Duodenal mucosa (tissue), 2 donors: ENCODE data around the gene CCDC9B.

Experiments used
- H3K27ac ChIP-seq: one replicate; pipeline ENCODE4 v1.7.0; 2013; ENCODE audit warnings: low read depth, low read length
- H3K27me3 ChIP-seq, 2 donors: one replicate each; pipeline ENCODE4 v1.7.0; 2013; ENCODE audit warnings: low read length in 2 of 2, control low read depth in 1 of 2; ENCODE audit not compliant: insufficient read depth in 2 of 2, control insufficient read depth in 1 of 2
- H3K36me3 ChIP-seq, 2 donors: one replicate each; pipeline ENCODE4 v1.7.0; 2013; ENCODE audit warnings: low read length in 2 of 2, control low read depth in 1 of 2; ENCODE audit not compliant: insufficient read depth in 2 of 2, control insufficient read depth in 1 of 2
- H3K4me1 ChIP-seq, 2 donors: one replicate each; pipeline ENCODE4 v1.7.0; 2013; ENCODE audit warnings: low read length in 2 of 2, control low read depth in 1 of 2; ENCODE audit not compliant: insufficient read depth in 2 of 2, control insufficient read depth in 1 of 2
- H3K4me3 ChIP-seq, 2 donors: one replicate each; pipeline ENCODE4 v1.7.0; 2013; ENCODE audit warnings: low read length in 2 of 2, low read depth in 1 of 2
- H3K9ac ChIP-seq, 2 donors: one replicate each; pipeline ENCODE4 v1.7.0; 2013; ENCODE audit warnings: low read length in 2 of 2, low read depth in 1 of 2
- H3K9me3 ChIP-seq, 2 donors: one replicate each; pipeline ENCODE4 v1.7.0; 2013; ENCODE audit warnings: low read length in 2 of 2, control low read depth in 1 of 2; ENCODE audit not compliant: control insufficient read depth in 1 of 2

CCDC9B gene

GRCh38 chr15:40285151-40285550 is 55.6 kb downstream of the CCDC9B start:
- no peak overlapping the region for H3K4me3 ChIP-seq

DNA sequence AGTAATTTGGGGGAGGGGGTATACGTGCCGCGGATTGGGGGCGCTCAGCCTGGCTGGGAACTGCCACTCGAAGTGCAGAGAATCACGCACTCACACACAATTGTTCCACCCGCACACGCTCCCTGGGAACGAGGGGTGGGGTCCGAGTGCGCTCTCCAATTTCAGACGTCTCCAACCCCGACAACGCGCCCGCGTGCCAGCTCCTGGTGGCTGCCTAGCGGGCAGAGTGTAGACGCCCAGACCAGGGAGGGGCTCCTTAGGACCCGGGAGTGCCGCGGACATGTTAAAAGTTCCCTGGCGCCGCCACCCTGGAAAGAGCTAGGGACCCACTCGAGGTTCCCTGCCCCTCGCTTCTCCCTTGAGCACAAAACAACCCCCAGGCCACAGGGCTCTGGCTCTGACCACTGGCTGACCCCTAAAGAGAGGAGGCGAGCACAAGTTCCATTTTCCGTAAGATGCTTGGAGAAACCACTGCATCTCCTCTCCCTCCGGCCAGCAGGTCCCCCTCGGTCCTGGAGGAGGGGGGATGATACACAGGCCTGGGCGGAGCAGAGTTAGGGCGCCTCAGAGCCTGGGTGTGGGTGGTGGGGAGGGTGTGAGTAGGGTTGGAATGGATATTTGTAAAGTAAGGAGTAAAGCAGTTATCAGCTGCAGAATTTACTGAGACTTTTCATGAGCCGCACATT is 57.0 kb downstream of the CCDC9B start:
- Histone ChIP-seq H3K4me3 (no peak overlapping the region), H3K4me1 (peaks cover 4 to 7% of the 10 kb centered on the region in 2 donors), H3K36me3 (no peaks in the 10 kb centered on the region), H3K9ac (no peak overlapping the region), H3K9me3 (no peaks in the 10 kb centered on the region), H3K27me3 (peaks cover 43 to 57% of the 10 kb centered on the region in 2 donors), H3K27ac (no peak overlapping the region)

More at GRCh38 chr15:40285151-40285550, 55.6 kb downstream of the CCDC9B start:
- H3K36me3 ChIP-seq: peaks cover 0 to 2% of the 10 kb centered on the region in 2 donors
- H3K9me3 ChIP-seq: no peaks in the 10 kb centered on the region
- H3K9ac ChIP-seq: no peak overlapping the region
- peaks cover 35 to 43% of the 10 kb centered on the region in 2 donors for H3K27me3 ChIP-seq
- no peak overlapping the region for H3K27ac ChIP-seq
- peaks cover 0 to 9% of the 10 kb centered on the region in 2 donors for H3K4me1 ChIP-seq

DNA sequence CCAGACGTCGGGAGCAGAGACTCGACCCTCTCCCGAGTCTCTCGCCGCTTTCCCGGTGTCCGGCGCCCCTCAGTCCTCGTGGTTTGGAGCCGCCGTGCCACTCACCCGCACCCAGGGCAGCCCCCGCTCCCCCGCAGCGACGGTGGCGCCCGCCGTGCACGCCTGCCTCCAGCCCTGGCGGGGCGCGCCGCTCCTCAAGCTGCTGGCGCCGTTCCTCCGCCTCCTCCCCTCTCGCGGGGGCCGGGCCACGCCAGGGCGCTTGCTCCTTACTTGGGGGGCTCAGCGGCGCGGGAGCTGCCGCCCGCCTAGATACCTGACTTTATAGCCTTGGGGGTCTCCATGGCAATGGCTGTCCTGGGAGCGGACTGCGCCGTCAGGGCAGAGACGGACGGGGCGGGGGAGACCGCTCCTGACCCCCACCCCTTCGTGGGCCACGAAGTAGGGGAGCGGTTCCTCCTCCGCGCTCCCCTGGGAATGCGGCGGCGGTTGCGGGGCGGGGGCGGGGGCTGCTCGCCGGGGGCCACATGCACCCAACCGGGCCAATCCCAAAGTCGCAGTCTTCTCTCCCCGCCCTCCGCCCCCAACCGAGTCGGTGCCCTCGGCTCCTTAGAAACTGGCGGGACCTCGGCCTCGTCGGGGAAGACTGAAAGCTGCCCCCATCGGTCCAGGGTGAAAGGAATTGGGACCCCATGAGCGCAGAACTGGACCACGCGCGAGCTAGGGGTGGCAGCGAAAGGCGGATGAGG is 57.7 kb downstream of the CCDC9B start, which contains the start of gene ANKRD63:
TSS of gene ANKRD63 (minus strand) at position 196 of the 746 bp plus-strand sequence. CDS start 478 bp downstream, outside the sequence.
- Histone ChIP-seq H3K9me3 (no peaks in the 10 kb centered on the region), H3K36me3 (no peaks in the 10 kb centered on the region), H3K9ac (no peak within 1 kb of the TSS), H3K27me3 (peaks cover 49 to 64% of the 10 kb centered on the region in 2 donors), H3K4me3 (peak within 1 kb of the TSS; percentile 50 to 65), H3K4me1 (peaks cover 4 to 10% of the 10 kb centered on the region in 2 donors), H3K27ac (no peak within 1 kb of the TSS)

DNA sequence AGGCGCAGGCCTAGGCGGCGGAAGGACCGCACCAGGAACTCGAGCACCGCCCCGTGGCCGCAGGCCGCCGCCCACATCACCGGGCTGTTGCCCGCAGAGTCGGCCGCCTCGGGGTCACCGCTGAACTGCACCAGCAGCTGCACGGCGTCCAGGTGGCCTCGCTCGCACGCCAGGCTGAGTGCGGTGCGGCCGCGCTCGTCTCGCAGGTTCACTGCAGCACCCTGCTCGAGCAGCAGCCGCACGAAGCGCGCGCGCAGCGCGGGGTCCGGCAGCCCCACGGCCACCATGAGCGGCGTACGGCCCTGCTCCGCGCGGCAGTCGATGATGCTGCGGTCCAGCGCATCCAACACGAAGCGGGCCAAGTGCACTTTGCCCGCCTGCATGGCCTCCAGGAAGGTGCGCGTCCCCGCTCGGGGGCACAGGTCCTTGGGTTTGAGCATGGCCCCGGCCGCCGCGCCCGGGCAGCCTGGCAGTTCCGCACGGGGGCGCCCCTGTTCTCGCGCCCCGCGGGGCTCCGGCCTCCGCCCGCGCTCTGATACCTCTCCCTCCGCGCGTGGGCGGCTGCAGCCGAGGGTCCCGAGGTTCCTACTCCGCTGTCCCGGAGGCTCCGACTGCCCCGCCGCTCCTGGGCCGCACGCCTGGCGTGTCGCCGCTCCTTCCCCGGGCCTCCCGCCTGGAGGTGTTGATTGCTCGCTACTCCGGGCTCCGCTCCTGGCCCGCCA is 58.4 kb downstream of the CCDC9B start:
- Histone ChIP-seq H3K36me3 (no peaks in the 10 kb centered on the region), H3K9me3 (no peaks in the 10 kb centered on the region), H3K4me3 (peak overlapping the region; percentile 50 to 65), H3K9ac (no peak overlapping the region), H3K27ac (no peak overlapping the region), H3K27me3 (peaks cover 53 to 65% of the 10 kb centered on the region in 2 donors), H3K4me1 (peaks cover 4 to 11% of the 10 kb centered on the region in 2 donors)

DNA sequence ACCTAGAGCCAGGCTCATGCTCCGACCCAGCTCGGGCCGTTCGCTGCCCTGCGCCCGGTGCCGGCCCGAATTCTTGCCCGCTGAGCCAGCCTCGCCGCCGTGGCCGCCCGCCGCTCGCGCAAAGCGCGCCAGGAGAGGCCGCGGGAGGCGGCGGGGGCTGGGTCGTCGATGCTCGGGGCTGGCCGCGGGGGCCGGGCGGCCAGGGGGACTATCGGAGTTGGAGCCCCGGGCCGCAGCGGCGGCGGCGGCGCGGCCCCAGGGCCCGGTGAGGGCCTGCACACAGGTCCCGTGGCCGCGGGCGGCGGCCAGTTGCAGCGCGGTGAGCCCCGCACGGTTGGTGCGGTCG is 59.0 kb downstream of the CCDC9B start:
- no peaks in the 10 kb centered on the region for H3K9me3 ChIP-seq
- no peaks in the 10 kb centered on the region for H3K36me3 ChIP-seq
- H3K27ac ChIP-seq: no peak overlapping the region
- no peak overlapping the region for H3K9ac ChIP-seq
- peaks cover 4 to 11% of the 10 kb centered on the region in 2 donors for H3K4me1 ChIP-seq
- peak overlapping the region in 1 of 2 donors; percentile 65 for H3K4me3 ChIP-seq
- peaks cover 53 to 65% of the 10 kb centered on the region in 2 donors for H3K27me3 ChIP-seq
